ENCODE data around the gene CXCR1.
"Not testable (repeated sequence)": the region's sequence is repeated elsewhere in the genome, so short reads cannot be mapped to it uniquely, and the experiment has no call there.

The CXCR1 gene

DNA sequence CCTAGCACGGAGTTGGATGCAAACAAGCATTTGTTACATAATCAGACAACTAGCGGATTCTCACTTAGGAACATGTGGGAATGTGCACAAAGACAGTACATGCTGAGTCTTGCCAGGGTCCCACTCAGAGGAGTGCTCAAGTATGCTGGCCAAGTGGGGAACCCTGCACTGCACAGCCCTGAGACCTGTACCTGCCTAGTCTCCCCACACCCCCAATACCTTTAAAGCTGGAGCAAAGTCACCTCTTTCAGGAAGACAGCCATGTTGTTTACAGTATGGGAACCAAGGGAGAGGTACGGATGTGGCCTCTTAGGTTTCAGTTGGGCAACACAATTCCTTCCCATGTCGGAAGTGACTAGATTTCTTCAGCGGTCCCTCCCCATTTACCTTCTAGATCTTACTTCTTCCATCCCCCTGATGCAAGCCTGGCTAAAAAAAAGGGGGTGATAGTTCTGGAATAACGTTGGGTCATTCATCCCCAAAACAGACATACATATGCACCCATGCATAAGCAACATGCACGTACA is 10.7 kb downstream of the CXCR1 start:
- no peak for DNase-seq

DNA sequence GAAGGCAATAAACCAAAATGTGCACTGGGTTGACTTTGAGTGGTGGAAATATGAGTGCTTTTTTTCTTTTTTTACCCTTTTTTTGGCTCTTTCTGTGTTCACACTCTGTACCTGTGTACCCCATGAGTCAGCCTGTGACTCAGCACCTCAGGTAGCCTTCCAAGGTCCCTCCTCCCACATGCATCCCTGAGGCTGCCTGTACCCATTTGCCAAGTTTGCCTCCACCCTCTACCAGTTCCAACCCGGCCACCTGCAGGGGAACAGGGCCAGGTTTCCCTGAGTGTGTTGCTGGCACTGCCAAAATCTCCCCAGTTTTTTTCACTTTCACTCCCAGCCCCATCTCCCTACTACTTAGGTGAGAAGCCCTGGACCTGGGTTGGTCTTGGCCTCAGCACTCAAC is 14.0 kb downstream of the CXCR1 start:
- no peak for DNase-seq

DNA sequence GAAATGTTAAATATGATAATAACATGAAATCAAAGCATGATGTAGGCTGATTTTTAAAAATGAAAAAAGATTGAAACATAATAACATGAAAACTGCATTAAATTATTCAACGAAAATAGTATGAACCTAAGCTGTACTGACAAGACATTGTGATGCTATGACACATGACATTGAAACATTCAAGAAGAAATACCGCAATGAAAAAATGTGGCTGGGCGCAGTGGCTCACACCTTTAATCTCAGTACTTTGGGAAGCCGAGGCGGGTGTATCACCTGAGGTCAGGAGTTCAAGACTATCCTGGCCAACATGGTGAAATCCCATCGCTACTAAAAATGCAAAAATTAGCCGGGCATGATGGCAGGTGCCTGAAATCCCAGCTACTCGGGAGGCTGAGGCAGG is 14.6 kb downstream of the CXCR1 start:
- DNase-seq = no peak

DNA sequence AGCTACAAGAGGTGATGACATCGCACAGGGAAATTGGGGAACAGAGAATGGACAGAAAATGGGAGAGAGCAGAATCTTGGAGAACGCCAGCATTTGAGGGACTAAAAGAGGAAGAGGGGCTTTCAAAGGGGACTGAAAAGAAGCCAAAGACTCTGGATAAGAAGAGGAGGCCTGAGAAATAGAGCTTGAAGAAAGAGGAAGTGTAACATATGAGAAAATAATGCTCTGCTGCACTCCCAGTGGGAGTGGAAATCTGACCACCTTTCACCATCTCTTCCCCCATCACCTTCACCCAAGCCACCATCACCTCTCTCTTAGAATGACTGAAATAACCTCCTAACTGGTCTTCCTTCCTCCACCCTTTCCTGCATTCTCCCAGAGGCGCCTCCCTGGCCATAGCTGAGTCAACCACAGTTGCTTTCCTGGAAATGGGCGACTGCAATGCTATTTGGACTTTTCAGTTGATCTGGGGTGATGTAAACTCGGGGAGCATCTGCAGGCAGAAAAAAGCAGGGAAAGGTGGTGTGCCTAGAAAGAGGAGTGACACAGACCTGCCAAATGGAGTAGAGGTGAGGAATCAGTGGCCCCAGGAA is 16.8 kb downstream of the CXCR1 start:
- no peak for DNase-seq

DNA sequence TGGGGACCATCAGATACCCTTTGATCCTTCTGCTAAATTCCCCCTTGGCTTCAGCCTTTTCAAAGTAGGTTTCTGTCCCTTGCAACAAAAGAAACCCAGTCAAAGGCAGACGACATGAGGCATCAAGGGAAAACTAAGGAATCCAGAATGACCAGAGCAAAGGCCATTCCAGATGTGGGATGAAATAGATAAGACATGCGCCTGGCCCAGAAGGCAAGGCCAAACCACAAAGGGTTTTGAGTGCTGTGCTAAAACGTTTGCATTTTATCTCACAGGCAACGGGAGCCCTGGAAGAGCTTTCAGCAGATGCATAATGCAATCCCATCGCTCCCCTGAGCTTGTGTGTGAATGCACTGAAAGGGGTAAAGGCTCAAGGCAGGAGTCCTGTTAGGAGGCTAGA is 17.7 kb downstream of the CXCR1 start:
- DNase-seq = no peak

DNA sequence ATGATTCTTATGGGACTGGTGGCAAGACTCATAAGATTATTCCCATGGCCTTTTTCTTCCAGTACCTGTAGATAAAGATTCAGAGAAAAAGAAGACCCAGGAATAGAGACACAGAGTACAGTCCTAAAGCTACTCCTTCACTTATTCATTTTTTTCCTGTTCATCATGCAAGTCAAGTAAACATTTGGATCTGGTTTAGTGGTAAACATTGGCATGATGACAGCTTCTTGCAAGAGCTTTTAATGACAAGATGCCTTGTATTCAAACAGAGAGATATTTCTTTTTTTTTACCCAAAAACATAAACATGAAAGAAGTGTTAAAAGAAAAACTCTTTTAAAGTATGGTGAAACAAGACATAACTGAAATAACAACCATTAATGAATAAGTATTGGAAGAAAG is 20.7 kb downstream of the CXCR1 start:
- no peak for DNase-seq

DNA sequence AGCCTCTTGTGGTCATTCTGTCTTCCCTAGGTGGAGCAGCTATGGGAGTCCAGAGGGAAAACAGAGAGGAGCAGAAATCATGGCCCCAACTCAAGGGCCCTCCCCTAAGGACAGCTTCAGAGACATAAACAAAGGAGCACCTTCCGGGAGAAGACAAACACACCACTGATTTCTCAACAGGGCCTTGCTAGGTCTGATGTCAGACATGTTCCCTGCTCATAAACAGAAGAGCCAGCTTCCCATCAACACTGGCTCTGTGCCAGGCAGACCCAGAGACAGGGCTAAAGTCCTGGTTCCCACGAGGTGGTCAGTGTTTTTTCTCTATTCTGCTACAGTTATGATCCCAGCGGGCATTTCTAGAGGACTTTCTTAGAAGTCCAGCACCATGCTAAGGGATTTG is 21.6 kb downstream of the CXCR1 start:
- no peak for DNase-seq

DNA sequence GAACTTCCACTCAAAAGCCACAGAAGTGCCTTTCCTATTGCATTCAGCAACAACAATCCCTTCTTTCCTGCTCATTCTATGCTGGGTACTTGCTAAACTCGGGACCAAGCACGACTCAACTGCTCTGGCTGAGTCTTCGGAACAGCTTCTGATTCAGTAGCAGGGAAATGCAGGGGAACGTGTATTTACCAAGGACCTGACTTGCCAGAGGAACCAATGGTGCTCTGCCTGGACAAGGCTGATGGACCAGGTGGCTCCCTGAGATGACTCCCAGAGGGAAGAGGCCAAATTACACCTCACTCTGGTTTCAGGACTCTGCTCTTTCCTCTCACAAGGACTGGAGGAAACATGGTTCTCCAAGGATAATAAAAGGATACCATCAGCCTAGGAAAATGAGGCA is 28.7 kb downstream of the CXCR1 start:
- no peak for DNase-seq

DNA sequence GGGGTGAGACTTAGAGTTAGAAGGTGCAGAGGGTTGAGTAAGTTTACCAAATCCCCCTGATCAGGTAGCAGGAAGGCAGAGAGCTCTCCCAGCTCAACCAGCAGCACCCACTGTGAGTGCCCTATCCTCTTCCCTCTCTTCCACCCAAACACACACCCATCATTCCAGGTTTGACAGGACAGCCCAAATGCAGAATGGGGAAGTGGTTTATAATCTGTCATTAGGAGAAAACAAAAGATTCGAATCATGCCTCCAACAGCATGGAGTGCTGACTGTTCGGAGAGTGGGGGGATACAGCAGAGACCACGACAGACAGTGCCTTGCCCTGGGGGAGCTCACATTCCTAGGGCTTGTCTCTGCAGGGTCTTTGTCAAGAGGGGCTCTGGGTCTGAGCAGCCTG is 29.2 kb downstream of the CXCR1 start:
- no peak for DNase-seq

DNA sequence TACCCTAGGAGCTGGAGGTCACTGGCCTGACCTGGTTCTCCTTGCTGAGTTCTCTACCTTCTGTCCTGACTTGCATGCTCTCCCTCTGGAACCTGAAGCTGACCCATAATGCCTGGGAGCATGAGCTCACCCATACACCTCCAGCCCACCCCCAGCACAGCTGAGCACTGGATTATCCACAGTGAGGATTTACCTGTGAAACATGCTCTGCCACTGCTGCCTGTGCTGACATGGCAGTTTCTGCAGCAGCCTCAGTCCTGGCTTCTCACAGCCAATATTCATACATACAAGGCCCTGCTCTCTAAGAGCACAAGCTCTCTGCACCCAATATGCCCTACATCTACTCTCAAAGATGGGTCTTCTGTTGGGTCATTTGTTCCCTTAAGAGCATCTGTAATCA is 35.9 kb downstream of the CXCR1 start:
- no peak for DNase-seq

DNA sequence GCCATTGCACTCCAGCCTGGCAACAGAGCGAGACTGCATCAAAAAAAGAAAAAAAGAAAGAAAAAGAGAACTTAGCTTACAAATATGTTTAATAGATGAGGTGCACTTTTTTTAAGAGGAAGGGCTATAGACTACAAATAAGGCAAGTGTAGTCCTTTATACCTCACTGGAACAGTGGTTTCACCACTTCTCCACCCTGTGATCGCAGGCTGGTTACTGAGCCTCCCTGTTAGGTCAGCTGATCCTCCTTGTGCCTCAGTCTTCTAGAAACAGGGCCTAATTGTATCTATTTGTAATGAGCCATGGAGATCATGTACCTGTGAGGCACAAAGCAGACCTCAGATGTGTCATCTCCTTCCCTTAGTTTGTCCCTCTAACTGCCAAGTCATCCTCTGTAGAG is 36.4 kb downstream of the CXCR1 start:
- no peak for DNase-seq

DNA sequence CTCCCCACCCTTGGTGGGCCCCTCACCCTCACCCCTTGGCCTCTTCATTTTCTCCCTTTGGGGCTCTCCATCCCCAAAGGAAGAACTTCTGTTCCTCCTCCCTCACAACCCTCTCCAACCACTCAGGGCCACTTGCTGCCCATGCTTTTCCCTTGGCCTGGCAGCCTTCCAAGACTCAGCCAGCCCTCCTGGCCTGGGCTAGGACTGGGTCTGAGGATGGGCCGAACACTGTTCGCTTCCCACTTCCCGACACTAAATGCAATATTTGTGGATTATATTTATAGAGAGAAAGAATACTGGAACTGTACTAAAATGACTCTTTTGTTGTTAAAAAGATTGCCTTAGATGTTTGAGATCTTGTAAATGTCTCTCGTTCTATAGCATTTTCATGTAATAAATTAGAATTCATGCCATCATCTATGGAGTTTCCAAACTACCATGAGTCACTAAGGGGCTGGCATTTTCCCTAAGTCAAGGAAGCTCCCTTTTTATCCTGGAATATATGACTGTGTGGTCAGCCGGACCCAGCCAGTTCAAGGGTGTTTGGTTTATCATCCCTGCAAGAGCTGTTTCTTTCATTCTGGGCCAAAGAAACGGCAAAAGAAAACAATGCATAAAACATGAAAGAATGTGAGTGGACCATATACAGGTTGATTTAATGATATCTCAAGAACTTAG is 37.2 kb downstream of the CXCR1 start:
- DNase-seq = peak; percentile 2

DNA sequence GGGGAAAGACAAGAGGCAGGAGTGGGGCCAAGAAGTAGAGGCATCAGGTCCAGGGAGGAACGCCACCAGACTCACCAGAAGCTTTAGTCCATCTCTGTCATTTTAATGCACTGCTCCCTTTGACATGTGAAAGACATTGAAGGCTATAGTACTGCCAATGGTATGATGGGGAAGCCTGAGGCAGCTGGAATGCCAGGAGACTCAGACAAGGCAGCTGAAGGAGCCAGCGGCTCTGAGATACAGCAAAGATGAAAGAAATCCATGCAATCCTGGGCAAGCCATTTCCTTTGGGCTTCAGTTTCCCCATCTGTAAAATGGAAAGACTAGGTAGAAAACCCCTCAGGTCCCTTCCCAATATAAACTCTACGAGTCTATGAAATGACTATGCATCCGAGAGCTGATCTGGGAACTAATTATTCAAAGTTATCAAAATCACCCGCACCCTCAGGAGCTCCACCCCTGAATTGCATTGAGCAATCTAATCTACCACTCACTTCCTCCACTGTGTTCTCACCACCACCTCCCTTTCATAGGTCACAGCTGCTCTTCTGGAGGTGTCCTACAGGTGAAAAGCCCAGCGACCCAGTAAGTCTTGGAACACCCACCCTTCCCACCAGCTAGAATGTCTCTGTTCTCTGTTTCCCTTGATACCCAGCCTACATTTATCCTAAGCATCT is 37.8 kb downstream of the CXCR1 start:
- DNase-seq = no peak

DNA sequence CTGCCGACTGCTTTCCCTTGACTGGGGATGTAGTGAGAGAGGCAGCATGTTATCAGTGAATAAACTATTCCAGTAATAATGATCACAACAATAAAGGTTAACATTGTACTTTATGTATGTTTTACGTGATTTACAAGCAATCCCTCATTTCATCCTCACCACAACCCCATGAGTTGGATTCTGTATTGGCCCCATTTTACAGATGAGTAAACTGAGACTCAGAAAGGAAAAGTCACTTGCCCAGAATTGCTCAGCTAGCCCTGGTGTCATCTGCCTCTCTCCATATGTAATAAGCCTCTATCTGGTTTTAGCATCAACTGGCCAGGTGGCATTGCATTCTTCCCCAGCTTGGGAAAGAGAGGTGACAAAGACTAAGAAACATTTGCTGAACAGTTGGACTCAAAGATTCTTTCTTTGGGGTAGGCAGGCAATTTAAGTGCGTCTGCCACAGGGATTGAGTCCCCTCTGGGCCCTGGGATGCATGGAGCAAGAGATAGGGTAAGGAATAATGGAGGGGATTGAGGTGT is 38.8 kb downstream of the CXCR1 start:
- DNase-seq = no peak

DNA sequence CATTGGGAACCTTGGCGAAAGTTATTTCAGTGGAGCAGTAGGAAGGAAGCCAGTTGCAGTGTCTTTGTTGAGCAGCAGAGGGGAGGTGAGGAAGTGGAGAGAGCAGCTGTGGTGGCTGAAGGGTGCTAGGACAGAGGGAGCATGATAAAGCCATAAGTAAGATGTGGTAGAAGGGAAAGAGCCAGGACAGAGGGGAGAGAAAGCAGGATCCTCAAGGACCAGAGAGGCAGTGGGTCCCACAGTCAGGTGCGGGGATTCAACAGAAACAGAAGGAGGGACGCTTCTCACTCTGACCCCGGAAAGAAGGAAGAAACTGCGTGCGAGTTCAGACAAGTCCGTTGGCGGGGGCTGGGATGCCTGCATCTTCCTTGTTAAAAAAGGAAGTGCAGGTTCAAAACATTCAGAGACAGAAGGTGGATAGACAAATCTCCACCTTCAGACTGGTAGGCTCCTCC is 41.1 kb downstream of the CXCR1 start, which contains the start of gene CXCR2:
TSS of gene CXCR2 (plus strand) at position 403 of the 455 bp plus-strand sequence. CDS start 8,774 bp downstream, outside the sequence.
- no peak for DNase-seq

DNA sequence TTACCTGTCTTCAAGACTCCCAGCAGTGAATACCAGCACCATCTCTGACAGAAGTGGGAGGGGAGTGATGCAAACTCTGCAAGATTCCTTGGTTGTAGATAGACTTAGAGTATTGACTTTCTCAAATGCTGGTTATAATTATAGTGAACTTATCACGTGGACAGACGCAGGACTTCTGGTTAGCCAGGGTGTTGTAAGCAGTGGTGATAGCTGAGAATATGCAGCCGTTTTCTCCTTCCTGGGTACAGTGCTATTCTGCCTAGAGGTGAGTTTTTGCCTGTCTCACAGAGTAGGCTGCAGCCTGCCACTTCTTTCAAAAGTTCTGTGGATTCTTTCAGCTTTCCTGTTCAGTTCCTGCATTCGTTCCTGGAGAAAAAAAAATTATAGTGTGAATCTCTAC is 41.7 kb downstream of the CXCR1 start:
- DNase-seq = no peak

DNA sequence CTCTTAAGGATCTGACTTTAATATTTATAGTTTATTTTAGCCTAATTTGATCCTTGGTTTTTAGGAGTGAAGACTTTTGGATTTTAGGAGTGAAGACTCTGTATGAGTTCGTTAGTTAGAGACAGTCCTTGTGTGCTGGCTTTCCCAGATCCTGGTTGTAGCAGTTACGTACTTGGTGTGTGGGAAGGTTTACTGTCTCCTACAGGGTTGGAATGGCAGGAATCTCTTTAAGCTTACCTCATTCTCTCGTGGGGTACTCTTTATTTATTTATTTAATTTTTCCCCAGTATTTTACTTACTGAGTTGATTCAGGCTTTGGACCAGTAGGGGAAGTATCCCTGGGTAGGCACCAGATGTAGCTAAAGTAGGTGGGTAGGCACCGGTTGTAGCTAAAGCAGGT is 42.8 kb downstream of the CXCR1 start:
- no peak for DNase-seq

DNA sequence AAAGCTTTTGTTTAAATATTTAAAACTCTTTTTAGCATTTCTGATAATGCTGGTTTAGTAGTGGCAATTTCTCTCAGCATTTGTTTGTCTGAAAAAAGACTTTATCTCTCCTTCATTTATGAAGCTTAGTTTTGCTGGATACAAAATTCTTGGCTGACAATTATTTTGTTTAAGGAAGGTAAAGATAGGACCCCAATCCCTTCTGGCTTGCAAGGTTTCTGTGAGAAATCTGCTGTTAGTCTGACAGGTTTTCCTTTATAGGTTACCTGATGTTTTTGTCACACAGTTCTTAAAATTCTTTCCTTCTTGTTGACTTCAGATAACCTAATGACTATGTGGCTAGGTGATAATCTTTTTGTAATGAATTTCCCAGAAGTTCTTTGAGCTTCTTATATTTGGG is 44.5 kb downstream of the CXCR1 start:
- not testable (repeated sequence) for DNase-seq

DNA sequence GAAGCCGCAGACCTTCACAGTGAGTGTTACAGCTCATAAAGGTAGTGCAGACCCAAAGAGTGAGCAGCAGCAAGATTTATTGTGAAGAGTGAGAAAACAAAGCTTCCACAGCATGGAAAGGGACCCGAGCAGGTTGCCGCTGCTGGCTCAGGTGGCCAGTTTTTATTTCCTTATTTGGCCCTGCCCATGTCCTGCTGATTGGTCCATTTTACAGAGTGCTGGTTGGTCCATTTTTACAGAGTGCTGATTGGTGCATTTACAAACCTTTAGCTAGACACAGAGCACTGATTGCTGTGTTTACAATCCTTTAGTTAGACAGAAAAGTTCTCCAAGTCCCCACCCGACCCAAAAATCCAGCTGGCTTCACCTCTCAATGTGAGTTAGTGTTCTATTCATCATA is 45.0 kb downstream of the CXCR1 start:
- DNase-seq = not testable (repeated sequence)

Measured in NCI-H226 (cell line).